ENCODE results near the gene MGARP. TPM values are rescaled to one million over a fixed set of nuclear protein-coding genes. Genes with fewer than 3 reads are reported as not detected.

MGARP gene
- polyA plus RNA-seq, 1 of the 3 experiments (the other 2 are of a cell fraction): 22.9 TPM

DNA sequence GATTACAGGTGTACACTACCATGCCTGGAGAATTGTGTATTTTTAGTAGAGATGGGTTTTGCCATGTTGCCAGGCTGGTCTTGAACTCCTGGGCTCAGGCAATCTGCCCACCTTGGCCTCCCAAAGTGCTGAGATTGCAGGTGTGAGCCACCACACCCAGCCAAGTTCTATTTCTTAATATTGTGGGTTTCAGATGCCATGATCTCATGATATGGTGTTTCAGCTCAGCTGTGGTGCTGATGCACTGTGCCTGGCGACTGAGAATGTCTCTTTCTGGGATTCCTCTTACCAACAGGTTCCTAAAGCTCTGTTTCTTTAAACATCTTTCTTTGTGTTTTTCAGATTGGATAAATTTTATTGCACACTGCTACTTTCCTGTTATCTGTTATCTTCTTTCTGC is 39.5 kb upstream of the MGARP start:
- Histone ChIP-seq H3K27me3 (ENCODE audit: insufficient read depth) (no peaks in the 10 kb centered on the region), H3K36me3 (replicated peaks in 1 of 2; ENCODE audit: control insufficient read depth in 1 of 2, insufficient read depth in 2 of 2, low read length in 1 of 2) (peaks cover 0 to 4% of the 10 kb centered on the region in 2 experiments), H2AFZ (ENCODE audit: low read depth) (no peak overlapping the region), H3K9me3 (peaks cover 7% of the 10 kb centered on the region), H3K4me1 (ENCODE audit: control insufficient read depth in 1 of 2, insufficient read depth in 2 of 2, low read depth in 1 of 2, low read length in 1 of 2) (peaks cover 3 to 6% of the 10 kb centered on the region in 2 experiments; a peak in 1 of 4 replicates), H3K4me2 (no peak overlapping the region; the same call in 1 of the 2 replicates), H3K4me3 (ENCODE audit: low read depth in 2 of 2, low read length in 1 of 2) (no peak overlapping the region), H3K9me2 (no peaks in the 10 kb centered on the region), H4K20me1 (ENCODE audit: insufficient read depth) (peaks cover 84% of the 10 kb centered on the region), H3K27ac (ENCODE audit: low read depth in 2 of 2, low read length in 1 of 2) (no peak overlapping the region), H3K79me2 (ENCODE audit: insufficient read depth) (peaks cover 100% of the 10 kb centered on the region), H3F3A (replicated peaks; ENCODE audit: insufficient read depth) (peaks cover 4% of the 10 kb centered on the region), H3K9ac (no peak overlapping the region)
- 94% methylated on average over 1 of the region's 1 CpG for WGBS (ENCODE audit: low lambda C conversion rate)
- ChIA-PET POLR2A (no interaction called here), CTCF (no interaction called here)
- no peak for DNase-seq
- TF ChIP-seq YY1 (IDR thresholded peaks at IDR 0.05; ENCODE audit: low read depth) (no peak), TEAD4 (IDR thresholded peaks at IDR 0.05; ENCODE audit: borderline replicate concordance, insufficient read depth) (no peak)

GRCh38 chr4:139317635-139318034 is 37.6 kb upstream of the MGARP start:
- Histone ChIP-seq H3K36me3 (replicated peaks in 1 of 2; ENCODE audit: control insufficient read depth in 1 of 2, insufficient read depth in 2 of 2, low read length in 1 of 2) (peaks cover 0 to 4% of the 10 kb centered on the region in 2 experiments), H3K27me3 (ENCODE audit: insufficient read depth) (no peaks in the 10 kb centered on the region), H2AFZ (ENCODE audit: low read depth) (no peak overlapping the region), H3K9me2 (no peaks in the 10 kb centered on the region), H4K20me1 (ENCODE audit: insufficient read depth) (peaks cover 84% of the 10 kb centered on the region), H3K79me2 (ENCODE audit: insufficient read depth) (peaks cover 100% of the 10 kb centered on the region), H3K4me1 (ENCODE audit: control insufficient read depth in 1 of 2, insufficient read depth in 2 of 2, low read depth in 1 of 2, low read length in 1 of 2) (0 out of 4 replicates have a peak, but pooled peaks cover 0 to 4% of the 10 kb centered on the region in 2 experiments), H3K4me2 (no peak overlapping the region), H3K9me3 (peaks cover 7% of the 10 kb centered on the region), H3K27ac (ENCODE audit: low read depth in 2 of 2, low read length in 1 of 2) (no peak overlapping the region), H3F3A (replicated peaks; ENCODE audit: insufficient read depth) (peaks cover 11% of the 10 kb centered on the region), H3K4me3 (ENCODE audit: low read depth in 2 of 2, low read length in 1 of 2) (no peak overlapping the region), H3K9ac (no peak overlapping the region)
- no peak for DNase-seq
- ChIA-PET POLR2A (no interaction called here), CTCF (interaction anchor here (1.3 kb wide), 1 partner anchor 286 kb away, joined by 3 read pairs; no protein-coding TSS in a partner anchor)
- TF ChIP-seq TEAD4 (IDR thresholded peaks at IDR 0.05; ENCODE audit: borderline replicate concordance, insufficient read depth): no peak
- TF ChIP-seq POLR2AphosphoS5 (IDR thresholded peaks at IDR 0.05; ENCODE audit: low read depth, low read length): no peak
- TF ChIP-seq FOSL2 (IDR thresholded peaks at IDR 0.05; ENCODE audit: borderline replicate concordance, low read depth): no peak
- no peak for TF ChIP-seq CHD2 (IDR thresholded peaks at IDR 0.05; ENCODE audit: low read length, partially characterized antibody)
- no peak for TF ChIP-seq SIN3A (IDR thresholded peaks at IDR 0.05; ENCODE audit: borderline replicate concordance, low read depth, low read length)
- no peak for TF ChIP-seq TAF1 (IDR thresholded peaks at IDR 0.05; ENCODE audit: borderline replicate concordance, low read depth, low read length)
- no peak for TF ChIP-seq EZH2phosphoT487 (IDR thresholded peaks at IDR 0.05; ENCODE audit: borderline replicate concordance, low read depth)
- no peak for TF ChIP-seq USF2 (IDR thresholded peaks at IDR 0.05; ENCODE audit: borderline replicate concordance, low read depth, low read length)
- TF ChIP-seq, protein P1, sequence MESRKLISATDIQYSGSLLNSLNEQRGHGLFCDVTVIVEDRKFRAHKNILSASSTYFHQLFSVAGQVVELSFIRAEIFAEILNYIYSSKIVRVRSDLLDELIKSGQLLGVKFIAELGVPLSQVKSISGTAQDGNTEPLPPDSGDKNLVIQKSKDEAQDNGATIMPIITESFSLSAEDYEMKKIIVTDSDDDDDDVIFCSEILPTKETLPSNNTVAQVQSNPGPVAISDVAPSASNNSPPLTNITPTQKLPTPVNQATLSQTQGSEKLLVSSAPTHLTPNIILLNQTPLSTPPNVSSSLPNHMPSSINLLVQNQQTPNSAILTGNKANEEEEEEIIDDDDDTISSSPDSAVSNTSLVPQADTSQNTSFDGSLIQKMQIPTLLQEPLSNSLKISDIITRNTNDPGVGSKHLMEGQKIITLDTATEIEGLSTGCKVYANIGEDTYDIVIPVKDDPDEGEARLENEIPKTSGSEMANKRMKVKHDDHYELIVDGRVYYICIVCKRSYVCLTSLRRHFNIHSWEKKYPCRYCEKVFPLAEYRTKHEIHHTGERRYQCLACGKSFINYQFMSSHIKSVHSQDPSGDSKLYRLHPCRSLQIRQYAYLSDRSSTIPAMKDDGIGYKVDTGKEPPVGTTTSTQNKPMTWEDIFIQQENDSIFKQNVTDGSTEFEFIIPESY (IDR thresholded peaks at IDR 0.05; ENCODE audit: borderline replicate concordance, low read depth): no peak
- no peak for TF ChIP-seq FOXJ3 (CRISPR knock-in tag; IDR thresholded peaks at IDR 0.05)
- TF ChIP-seq RFX5 (IDR thresholded peaks at IDR 0.05; ENCODE audit: low read length): no peak
- TF ChIP-seq, protein P2, sequence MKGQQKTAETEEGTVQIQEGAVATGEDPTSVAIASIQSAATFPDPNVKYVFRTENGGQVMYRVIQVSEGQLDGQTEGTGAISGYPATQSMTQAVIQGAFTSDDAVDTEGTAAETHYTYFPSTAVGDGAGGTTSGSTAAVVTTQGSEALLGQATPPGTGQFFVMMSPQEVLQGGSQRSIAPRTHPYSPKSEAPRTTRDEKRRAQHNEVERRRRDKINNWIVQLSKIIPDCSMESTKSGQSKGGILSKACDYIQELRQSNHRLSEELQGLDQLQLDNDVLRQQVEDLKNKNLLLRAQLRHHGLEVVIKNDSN (IDR thresholded peaks at IDR 0.05; ENCODE audit: borderline replicate concordance, low read depth): no peak
- TF ChIP-seq CTCF (IDR thresholded peaks at IDR 0.05): no peak
